ENCODE data around the gene MARK4.

MARK4 gene

DNA sequence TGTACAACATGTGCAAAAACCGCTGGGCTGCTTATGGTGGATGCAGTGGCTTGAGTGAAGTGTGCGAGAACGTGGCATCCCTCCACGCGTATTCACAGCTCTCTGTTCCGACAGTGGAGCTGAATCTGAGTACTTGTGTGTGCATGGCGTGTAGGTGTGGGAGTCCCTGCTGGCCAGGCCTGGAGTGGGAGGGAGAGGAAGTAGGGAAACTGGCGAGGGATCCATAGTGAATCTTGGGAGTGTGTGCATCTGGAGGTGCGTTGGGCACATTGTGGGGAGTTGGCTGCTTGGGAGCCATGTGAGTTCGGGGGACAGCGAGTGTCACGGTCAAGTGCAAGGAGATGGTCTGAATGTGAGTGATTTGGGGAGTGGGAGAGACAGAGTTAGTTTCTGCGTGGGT, 91.8 kb downstream of the MARK4 start:
- DNase-seq = no peak

DNA sequence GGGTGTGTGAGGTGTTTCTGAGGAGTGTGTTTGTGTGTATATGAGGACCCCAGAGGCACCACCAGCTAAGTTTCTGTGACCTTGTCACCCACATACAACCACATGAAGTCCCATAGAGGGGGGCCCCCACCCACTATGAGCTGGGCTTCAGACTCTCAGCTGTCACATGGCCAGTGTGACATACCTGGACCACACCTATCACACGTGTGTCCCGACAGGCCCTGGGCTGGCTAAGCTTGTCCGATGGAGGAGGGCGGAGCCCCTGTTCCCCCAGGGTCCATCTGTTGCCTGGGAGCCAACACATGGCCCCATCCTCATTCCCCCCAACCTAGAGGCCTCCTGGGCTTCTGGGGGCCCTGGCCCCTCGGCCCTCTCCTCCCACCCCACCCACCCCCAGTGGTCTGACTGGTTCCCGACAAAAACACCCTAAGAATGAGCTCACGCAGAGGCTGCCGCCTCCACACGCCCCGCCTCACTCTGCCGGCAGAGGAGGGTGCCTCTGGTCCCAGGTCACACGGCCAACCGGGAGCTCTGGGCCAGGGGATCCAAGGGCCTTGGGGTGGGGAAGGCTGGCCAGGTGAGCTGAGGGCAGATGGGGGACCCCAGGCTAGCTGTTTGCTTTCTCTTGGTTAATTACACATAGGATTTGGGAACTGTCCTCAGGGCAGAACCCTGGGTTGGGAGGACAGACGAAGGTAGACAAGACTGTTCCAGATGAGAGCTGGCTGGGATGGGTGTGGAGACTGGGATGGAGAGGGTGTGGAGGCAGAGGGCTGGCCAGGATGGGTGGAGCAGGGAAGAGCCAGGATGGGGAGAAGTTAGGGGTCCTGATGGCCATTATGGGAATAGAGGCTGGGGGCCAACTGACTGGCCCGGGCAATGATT, 93.8 kb downstream of the MARK4 start:
- DNase-seq = no peak

DNA sequence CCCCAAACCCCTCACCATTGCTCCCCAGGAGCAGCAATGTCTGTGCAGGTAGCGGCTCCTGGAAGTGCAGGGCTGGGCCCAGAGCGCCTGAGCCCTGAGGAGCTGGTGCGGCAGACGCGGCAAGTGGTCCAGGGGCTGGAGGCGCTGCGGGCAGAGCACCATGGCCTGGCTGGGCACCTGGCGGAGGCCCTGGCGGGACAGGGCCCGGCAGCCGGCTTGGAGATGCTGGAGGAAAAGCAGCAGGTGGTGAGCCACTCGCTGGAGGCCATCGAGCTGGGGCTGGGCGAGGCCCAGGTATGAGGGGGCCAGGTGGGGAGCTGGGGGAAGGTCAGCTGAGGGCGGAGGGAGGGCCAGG, 94.4 kb downstream of the MARK4 start:
- DNase-seq = no peak

DNA sequence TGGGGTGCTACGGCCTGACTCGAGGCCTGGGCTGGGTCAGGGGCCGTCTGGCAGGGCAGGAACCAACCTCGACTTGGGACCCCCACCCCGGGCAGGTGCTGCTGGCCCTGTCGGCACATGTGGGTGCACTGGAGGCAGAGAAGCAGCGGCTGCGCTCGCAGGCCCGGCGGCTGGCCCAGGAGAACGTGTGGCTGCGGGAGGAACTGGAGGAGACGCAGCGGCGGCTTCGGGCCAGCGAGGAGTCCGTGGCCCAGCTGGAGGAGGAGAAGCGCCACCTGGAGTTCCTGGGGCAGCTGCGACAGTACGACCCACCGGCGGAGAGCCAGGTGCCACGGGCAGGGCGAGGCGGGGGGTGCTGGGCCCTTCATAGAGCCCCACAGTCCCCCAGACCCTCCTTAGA, 95.4 kb downstream of the MARK4 start:
- DNase-seq = no peak

DNA sequence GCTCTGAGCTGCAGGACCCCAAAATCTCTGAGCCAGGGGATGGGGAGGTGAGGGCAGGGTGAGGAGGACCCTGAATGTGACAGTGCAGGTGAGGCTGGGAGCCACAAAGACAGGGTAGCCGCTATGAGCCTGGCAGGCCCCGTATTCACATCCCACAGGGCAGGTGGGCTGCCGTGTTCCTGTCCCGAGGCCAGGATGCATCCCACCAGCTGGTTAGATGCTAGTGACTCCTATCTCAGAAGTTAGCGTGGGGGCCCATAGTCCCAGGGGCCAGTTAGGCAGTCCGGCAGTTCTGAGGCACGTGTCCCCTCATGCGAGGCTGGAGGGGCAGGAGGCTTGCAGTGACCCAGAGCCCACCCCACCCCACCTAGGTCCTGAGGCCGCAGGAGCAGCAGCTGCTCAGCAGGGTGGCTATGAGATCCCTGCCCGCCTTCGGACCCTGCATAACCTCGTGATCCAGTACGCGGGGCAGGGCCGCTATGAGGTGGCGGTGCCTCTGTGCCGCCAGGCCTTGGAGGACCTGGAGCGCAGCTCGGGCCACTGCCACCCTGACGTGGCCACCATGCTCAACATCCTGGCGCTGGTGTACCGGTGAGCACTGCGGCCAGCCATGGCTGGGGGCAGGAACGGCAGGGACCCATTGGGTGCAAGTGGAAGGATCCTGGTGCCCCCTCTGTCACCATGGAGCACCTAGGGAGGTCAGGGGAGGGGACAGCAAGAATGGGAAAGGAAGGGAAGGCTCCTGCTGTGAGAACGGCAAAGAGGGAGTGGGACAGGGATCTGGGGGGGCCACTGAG, 96.7 kb downstream of the MARK4 start:
- DNase-seq = no peak

DNA sequence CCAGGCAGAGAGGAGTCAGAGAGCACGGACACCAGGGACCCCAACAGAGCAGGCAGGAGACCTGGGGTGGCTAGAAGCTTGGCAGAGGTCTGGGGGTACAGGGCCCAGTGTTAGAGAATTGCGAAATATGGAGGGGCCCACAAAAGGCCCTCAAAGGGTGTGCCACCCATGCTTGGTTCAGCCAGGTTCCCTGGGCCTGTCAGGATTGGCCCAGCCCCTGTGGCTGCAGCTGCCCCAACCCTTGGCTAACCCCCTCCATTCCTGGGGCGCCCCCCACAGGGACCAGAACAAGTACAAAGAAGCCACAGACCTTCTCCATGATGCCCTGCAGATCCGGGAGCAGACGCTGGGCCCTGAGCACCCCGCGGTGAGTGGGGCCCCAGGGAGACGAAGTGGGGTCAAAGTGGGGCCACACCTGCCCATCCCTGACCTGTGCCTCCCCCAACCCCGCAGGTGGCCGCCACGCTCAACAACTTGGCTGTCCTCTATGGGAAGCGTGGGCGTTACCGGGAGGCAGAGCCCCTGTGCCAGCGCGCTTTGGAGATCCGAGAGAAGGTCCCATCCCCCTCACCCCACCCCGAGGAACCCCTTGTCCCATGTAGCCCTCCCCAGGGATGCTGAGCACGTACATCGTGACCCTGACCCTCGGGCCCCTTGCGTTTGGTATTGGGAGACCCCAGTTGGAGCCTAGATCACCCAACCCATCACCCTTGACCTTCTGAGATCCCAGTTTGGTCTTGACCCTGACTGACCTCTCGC, 97.5 kb downstream of the MARK4 start:
- no peak for DNase-seq

DNA sequence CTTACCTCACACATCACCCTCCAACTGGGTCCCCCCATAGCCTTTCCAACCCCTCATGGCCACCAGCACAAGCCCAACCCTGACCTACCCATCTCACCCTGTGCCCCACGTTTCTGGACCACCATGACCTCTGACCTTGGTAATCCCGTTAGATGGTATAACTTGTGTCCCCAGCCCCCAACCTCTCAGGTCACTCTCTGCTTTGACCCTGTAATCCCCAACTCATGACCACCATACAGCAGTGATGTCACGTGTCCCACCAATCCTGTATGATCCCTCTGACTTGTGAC, 98.0 kb downstream of the MARK4 start:
- DNase-seq = no peak

DNA sequence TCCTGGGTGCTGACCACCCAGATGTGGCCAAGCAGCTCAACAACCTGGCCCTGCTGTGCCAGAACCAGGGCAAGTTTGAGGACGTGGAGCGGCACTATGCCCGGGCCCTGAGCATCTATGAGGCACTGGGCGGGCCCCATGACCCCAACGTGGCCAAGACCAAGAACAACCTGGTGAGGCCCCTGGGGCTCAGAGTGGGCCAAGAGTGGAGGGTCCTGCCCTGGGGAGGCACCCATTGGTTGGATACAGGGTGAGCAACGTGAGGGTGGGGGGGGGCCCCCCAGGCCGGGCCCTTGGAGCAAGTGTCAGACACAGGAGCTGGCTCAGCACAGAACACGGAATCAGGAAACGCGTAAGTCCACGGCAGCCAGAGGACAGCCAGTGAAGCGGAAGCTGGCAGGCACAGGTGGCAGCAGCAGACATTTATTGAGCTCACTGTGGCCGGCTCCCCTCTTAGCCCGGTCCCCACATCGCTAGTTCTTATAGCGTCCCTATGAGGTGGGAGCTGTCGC, 98.4 kb downstream of the MARK4 start:
- DNase-seq = no peak

DNA sequence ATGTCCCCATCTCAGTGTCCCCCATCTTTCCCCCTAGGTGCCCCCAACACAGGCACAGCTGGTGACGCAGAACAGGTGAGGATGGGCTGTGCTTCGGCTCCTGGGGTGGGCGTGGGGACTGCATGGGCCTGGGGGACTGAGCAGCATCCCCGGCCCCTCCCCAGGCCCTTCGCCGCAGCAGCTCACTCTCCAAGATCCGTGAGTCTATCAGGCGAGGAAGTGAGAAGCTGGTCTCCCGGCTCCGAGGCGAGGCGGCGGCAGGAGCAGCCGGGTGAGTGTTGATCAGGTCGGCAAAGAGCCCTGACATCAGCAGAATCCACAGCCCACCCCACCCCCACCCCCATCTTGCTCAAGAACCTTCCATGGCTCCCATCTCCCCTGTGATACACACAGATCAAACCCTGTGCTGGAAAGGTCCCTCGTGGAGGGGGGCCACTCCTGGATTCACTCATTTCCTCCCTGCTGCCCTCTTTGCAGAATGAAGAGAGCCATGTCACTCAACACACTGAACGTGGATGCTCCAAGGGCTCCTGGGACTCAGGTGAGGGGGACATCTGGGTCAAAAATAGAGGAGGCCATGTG, 99.5 kb downstream of the MARK4 start:
- no peak for DNase-seq

DNA sequence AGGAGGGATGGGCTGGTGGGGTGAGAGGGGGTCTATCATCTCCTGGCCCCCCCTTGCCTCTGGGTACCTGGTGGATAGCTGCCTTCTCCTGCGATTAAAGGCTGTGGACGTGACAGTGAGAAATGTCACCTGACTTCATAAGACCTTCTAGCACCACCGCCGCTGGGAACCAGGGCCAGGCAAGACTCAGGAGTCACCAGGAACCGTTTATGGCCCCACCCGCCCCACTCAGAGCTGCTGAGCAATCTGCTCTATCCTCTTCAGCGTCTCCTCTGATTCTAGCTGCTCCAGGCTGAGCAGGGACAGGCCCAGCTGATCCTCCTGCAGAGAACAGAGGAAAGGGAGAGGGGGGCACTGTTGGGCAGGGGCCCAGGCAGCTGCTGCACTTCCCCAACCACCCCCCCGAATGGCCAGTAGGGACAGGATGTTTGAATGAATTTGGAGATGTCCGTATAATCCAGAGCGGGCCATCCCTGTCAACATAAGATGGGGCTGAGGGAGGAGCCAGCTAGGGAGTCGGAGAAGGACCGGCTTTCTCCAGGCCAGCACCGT, 100.4 kb downstream of the MARK4 start:
- DNase-seq = no peak

DNA sequence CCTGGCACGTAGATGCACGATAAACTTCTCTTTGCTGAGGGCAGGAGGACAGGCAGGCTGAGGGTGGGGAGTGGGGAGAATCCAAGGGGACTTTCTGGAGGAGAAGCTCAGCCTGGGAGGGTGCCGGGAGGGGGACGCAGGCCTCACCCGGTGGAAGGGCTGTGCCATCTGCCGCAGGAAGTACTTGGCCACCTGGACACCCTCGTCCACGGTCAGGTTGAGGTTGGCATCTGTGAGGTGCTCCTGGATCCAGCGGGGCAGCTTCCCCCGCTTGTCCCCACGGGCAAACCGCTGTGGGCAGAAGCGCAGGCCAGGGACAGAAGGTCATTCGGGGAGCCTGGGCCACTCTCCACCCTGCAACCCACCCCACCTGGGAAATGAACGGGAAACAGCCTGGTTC, 101.0 kb downstream of the MARK4 start:
- no peak for DNase-seq

DNA sequence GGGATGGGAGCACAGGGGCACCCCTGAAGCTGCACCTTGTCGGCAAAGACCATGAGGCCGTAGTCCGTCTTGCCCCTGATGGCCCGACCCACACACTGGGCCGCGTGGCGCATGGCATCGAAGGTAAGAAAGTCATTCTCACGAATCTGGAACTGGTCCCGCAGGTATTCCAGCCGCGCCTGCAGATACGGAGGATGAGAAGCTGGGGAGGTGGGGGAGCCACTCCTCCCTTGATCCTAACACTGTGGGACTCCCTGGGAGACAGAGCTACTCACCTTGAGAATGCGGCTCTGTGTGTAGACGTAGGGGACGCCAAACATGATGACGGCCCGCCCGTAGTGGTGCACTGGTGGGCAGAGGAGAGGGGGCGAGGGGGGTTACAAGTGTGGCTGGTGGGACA, 101.4 kb downstream of the MARK4 start:
- DNase-seq = no peak

DNA sequence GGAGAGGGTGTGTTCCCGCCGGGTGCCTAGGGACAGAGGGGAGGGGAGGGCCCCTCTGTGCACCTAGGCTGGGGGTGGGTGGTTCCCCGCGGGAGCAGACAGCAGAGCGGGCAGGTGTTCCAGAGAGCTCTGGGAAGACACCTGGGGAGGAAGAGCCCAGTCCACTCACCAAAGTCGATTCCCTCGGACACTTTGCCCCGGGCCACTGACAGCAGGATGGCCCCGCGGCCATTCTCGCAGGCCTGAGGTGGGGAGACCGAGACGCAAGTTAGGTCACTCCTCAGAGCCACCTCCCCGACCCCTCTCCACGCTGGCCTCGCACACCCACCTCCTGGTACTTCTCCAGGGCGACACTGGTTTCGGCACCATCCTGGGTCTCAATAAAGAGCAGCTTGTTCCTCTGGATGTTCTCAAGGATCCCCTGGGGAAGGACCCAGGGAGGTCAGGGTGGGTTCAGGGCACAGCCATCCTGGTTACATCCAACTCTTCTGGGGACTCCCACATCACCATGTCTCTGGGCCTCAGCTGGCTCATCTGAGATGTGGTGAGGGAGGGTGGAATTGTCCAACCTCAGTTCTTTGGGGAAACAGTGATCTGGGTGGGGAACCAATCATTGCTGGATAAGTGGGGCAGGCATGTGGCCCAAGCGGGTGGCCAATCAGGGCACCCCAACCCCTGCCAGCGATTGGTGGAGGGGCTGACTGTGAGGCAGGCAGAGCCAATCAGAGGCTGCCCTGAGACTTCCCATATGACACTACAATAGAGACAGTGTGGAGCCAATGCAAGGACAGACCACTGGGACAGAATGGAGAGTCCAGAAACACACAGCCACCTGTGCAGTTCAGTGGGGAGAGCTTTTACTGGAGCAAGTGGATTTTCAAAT, 102.1 kb downstream of the MARK4 start:
- DNase-seq = no peak

DNA sequence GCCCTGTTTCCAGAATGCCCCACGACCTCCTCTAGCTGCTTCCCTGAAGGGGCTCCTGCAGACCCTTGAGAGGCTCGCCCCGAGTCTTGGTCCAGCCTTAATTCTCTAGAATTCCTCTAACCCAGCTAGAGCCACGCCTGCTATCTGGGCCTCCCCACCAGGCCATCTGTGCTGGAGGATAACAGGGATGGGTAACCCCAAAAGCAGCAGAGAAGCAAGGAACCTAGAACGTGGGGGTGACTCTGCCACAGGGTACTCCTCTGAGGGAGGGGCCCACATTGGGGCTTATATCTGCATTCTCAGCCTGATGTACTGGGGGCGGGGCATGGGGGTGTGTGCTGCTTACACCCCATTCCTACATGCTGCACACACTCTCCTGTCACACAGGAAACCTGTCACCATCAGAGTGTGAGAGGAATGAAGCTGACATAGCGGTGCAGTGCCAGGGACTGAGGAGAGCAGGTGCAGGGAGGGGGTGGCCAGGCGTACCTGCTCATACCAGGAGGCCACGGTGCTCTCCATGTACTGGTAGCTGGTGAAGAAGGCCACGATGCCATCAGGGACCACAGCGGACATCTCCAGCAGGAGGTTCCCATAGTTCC, 103.3 kb downstream of the MARK4 start:
- no peak for DNase-seq

Measured in CD4-positive, alpha-beta T cell treated with Interleukin-21 for 1 hour (primary cell).